ENCODE results near the gene RRN3. TPM values are rescaled to one million over a fixed set of nuclear protein-coding genes. Genes with fewer than 3 reads are reported as not detected.
A peak's percentile ranks its signal among the peaks of the same experiment; 100 is the strongest.
"Not testable (repeated sequence)": the region's sequence is repeated elsewhere in the genome, so short reads cannot be mapped to it uniquely, and the experiment has no call there.

Gene RRN3
- total RNA-seq, 8 experiments from 2014 or later, result 35.9 to 52.2 (median 44.6) TPM

GRCh38 chr16:15073101-15073500 lies 21.0 kb downstream of the RRN3 start:
- in situ Hi-C loops (cut with MboI; ENCODE audit: low pct_unique_long_range_greater_than_20kb in 2 of 9, low sequenced_read_pairs in 9 of 9, unreplicated experiment in 9 of 9), result no loop called here
- H3K27ac ChIP-seq, result no peak overlapping the region
- no peak overlapping the region for H3K4me3 ChIP-seq
- 90 to 100% (median 96%) methylated on average over 1 to 6 of the region's 6 CpGs; no CpG with 5 or more reads in 2 of the 10 experiments for WGBS, 10 experiments
- no peaks in the 10 kb centered on the region for H3K4me1 ChIP-seq (replicated peaks in 1 of 2)
- no peak for ATAC-seq (replicated peaks in 6 of 8)

- H3K4me1 ChIP-seq (replicated peaks in 1 of 2); H3K4me3 ChIP-seq; in situ Hi-C loops (cut with MboI; ENCODE audit: low pct_unique_long_range_greater_than_20kb in 2 of 9, low sequenced_read_pairs in 9 of 9, unreplicated experiment in 9 of 9); H3K27ac ChIP-seq: not testable (repeated sequence)
- ATAC-seq (replicated peaks in 6 of 8), result peak; percentile 65 to 85 (median 77)
- WGBS, 10 experiments, result 36 to 100% (median 75%) methylated on average over 1 to 5 of the region's 16 CpGs; no CpG with 5 or more reads in 1 of the 10 experiments
Observed at GRCh38 chr16:15071916-15072769, 21.9 kb downstream of the RRN3 start.

GRCh38 chr16:15071013-15071412 lies 23.1 kb downstream of the RRN3 start:
- 35 to 100% (median 90%) methylated on average over 1 to 4 of the region's 4 CpGs; no CpG with 5 or more reads in 3 of the 10 experiments for WGBS, 10 experiments
- H3K4me1 ChIP-seq (replicated peaks in 1 of 2); in situ Hi-C loops (cut with MboI; ENCODE audit: low pct_unique_long_range_greater_than_20kb in 2 of 9, low sequenced_read_pairs in 9 of 9, unreplicated experiment in 9 of 9); ATAC-seq (replicated peaks in 6 of 8); H3K27ac ChIP-seq; H3K4me3 ChIP-seq: not testable (repeated sequence)

- H3K4me1 ChIP-seq (replicated peaks in 1 of 2); H3K4me3 ChIP-seq; in situ Hi-C loops (cut with MboI; ENCODE audit: low pct_unique_long_range_greater_than_20kb in 2 of 9, low sequenced_read_pairs in 9 of 9, unreplicated experiment in 9 of 9); H3K27ac ChIP-seq: not testable (repeated sequence)
- ATAC-seq (replicated peaks in 6 of 8), result peak in 3 of 8 experiments; percentile 41 to 75 (median 54)
- WGBS, 10 experiments, result no CpG with 5 or more reads among the region's 8 CpGs
Observed at GRCh38 chr16:15066690-15067089, 27.4 kb downstream of the RRN3 start.

GRCh38 chr16:15065961-15066360 lies 28.1 kb downstream of the RRN3 start:
- H3K4me1 ChIP-seq (replicated peaks in 1 of 2); H3K27ac ChIP-seq; in situ Hi-C loops (cut with MboI; ENCODE audit: low pct_unique_long_range_greater_than_20kb in 2 of 9, low sequenced_read_pairs in 9 of 9, unreplicated experiment in 9 of 9); ATAC-seq (replicated peaks in 6 of 8); H3K4me3 ChIP-seq: not testable (repeated sequence)
- no CpG with 5 or more reads among the region's 4 CpGs for WGBS, 10 experiments

GRCh38 chr16:15062085-15062810 lies 31.8 kb downstream of the RRN3 start:
- in situ Hi-C loops (cut with MboI; ENCODE audit: low pct_unique_long_range_greater_than_20kb in 2 of 9, low sequenced_read_pairs in 9 of 9, unreplicated experiment in 9 of 9); H3K4me1 ChIP-seq (replicated peaks in 1 of 2); H3K4me3 ChIP-seq; H3K27ac ChIP-seq: not testable (repeated sequence)
- ATAC-seq (replicated peaks in 6 of 8), result peak in 2 of 8 experiments; percentile 25 to 34
- 80 to 100% (median 100%) methylated on average over 1 to 4 of the region's 8 CpGs; no CpG with 5 or more reads in 3 of the 10 experiments for WGBS, 10 experiments

GRCh38 chr16:15059324-15059723 lies 34.7 kb downstream of the RRN3 start:
- Histone ChIP-seq H3K27ac (no peak overlapping the region), H3K4me3 (no peak overlapping the region), H3K4me1 (replicated peaks in 1 of 2) (no peaks in the 10 kb centered on the region)
- in situ Hi-C loops (cut with MboI; ENCODE audit: low pct_unique_long_range_greater_than_20kb in 2 of 9, low sequenced_read_pairs in 9 of 9, unreplicated experiment in 9 of 9), result no loop called here
- WGBS, 10 experiments, result 50 to 100% (median 100%) methylated on average over 1 to 3 of the region's 3 CpGs; no CpG with 5 or more reads in 2 of the 10 experiments
- no peak for ATAC-seq (replicated peaks in 6 of 8)

- Histone ChIP-seq H3K4me3 (no peak overlapping the region), H3K27ac (no peak overlapping the region), H3K4me1 (replicated peaks in 1 of 2) (no peaks in the 10 kb centered on the region)
- in situ Hi-C loops (cut with MboI; ENCODE audit: low pct_unique_long_range_greater_than_20kb in 2 of 9, low sequenced_read_pairs in 9 of 9, unreplicated experiment in 9 of 9), result no loop called here
- 0 to 93% (median 80%) methylated on average over 1 to 7 of the region's 7 CpGs; no CpG with 5 or more reads in 2 of the 10 experiments for WGBS, 10 experiments
- ATAC-seq (replicated peaks in 6 of 8), result no peak
Observed at GRCh38 chr16:15057681-15058417, 36.2 kb downstream of the RRN3 start.

- in situ Hi-C loops (cut with MboI; ENCODE audit: low pct_unique_long_range_greater_than_20kb in 2 of 9, low sequenced_read_pairs in 9 of 9, unreplicated experiment in 9 of 9), result no loop called here
- peak overlapping the region in 1 of 2 donors; percentile 4 for H3K27ac ChIP-seq
- 0 to 45% (median 15%) methylated on average over 1 to 14 of the region's 81 CpGs; no CpG with 5 or more reads in 2 of the 10 experiments for WGBS, 10 experiments
Observed at GRCh38 chr16:15055141-15056053, 38.7 kb downstream of the RRN3 start.

GRCh38 chr16:15054357-15055140 lies 39.5 kb downstream of the RRN3 start:
- ATAC-seq (replicated peaks in 6 of 8), result no peak
- in situ Hi-C loops (cut with MboI; ENCODE audit: low pct_unique_long_range_greater_than_20kb in 2 of 9, low sequenced_read_pairs in 9 of 9, unreplicated experiment in 9 of 9), result no loop called here
- H3K4me3 ChIP-seq, result peak overlapping the region; percentile 61 to 84 (median 72)
- no peaks in the 10 kb centered on the region for H3K4me1 ChIP-seq (replicated peaks in 1 of 2)
- 33 to 97% (median 82%) methylated on average over 4 to 15 of the region's 19 CpGs; no CpG with 5 or more reads in 1 of the 10 experiments for WGBS, 10 experiments
- no peak overlapping the region for H3K27ac ChIP-seq

More at GRCh38 chr16:15055141-15056053, 38.7 kb downstream of the RRN3 start:
- peak in 3 of 8 experiments; percentile 33 to 49 (median 33) for ATAC-seq (replicated peaks in 6 of 8)
- Histone ChIP-seq H3K4me3 (peak overlapping the region; percentile 61 to 84 (median 72)), H3K4me1 (replicated peaks in 1 of 2) (no peaks in the 10 kb centered on the region)

- 80 to 100% (median 96%) methylated on average over 1 to 7 of the region's 10 CpGs; no CpG with 5 or more reads in 3 of the 10 experiments for WGBS, 10 experiments
- no peak overlapping the region for H3K4me3 ChIP-seq
- no peaks in the 10 kb centered on the region for H3K4me1 ChIP-seq (replicated peaks in 1 of 2)
- in situ Hi-C loops (cut with MboI; ENCODE audit: low pct_unique_long_range_greater_than_20kb in 2 of 9, low sequenced_read_pairs in 9 of 9, unreplicated experiment in 9 of 9), result no loop called here
- no peak for ATAC-seq (replicated peaks in 6 of 8)
- H3K27ac ChIP-seq, result no peak overlapping the region
Observed at GRCh38 chr16:15053904-15054303, 40.2 kb downstream of the RRN3 start.

All from motor neuron (in vitro differentiated cells).